T1000 (cell line): ENCODE measurements around the gene XRCC1.
"Not testable (repeated sequence)": the region's sequence is repeated elsewhere in the genome, so short reads cannot be mapped to it uniquely, and the experiment has no call there.

Experiments used
- DNase-seq: peaks from one replicate; lab custom pipeline; 2025; ENCODE audit warnings: mixed read lengths; lab: John Stamatoyannopoulos, UW

Gene XRCC1

GRCh38 chr19:43545981-43546380 lies 29.3 kb downstream of the XRCC1 start:
- DNase-seq = no peak

- no peak for DNase-seq
Measured at GRCh38 chr19:43545276-43545675, 30.1 kb downstream of the XRCC1 start.

- DNase-seq = no peak
Measured at GRCh38 chr19:43544077-43544476, 31.2 kb downstream of the XRCC1 start.

GRCh38 chr19:43541920-43542650 lies 33.2 kb downstream of the XRCC1 start:
- no peak for DNase-seq

GRCh38 chr19:43540381-43540780 lies 34.9 kb downstream of the XRCC1 start:
- DNase-seq = no peak

GRCh38 chr19:43538922-43539321 lies 36.4 kb downstream of the XRCC1 start:
- DNase-seq = no peak

- DNase-seq = no peak
Measured at GRCh38 chr19:43534816-43535761, 40.2 kb downstream of the XRCC1 start.

GRCh38 chr19:43534305-43534815 lies 41.0 kb downstream of the XRCC1 start:
- no peak for DNase-seq

- DNase-seq = peak; percentile 97
Measured at GRCh38 chr19:43533546-43534304, 41.6 kb downstream of the XRCC1 start.

GRCh38 chr19:43532962-43533545 lies 42.3 kb downstream of the XRCC1 start, which contains the start of gene ZNF575:
ZNF575 (plus strand) TSS chr19:43533188; CDS start chr19:43534423, 1,235 bp downstream.
- peak; percentile 78 for DNase-seq

- DNase-seq = peak; percentile 53
Measured at GRCh38 chr19:43532571-43532961, 42.8 kb downstream of the XRCC1 start.

- no peak for DNase-seq
Measured at GRCh38 chr19:43527860-43528622, 47.3 kb downstream of the XRCC1 start.

- DNase-seq = peak; percentile 53
Measured at GRCh38 chr19:43526884-43527859, 48.2 kb downstream of the XRCC1 start, which contains the start of gene ETHE1. ETHE1 (minus strand) TSS chr19:43527201; CDS start chr19:43527177, 24 bp downstream.

- DNase-seq = no peak
Measured at GRCh38 chr19:43525836-43526771, 49.2 kb downstream of the XRCC1 start.

- DNase-seq = no peak
Measured at GRCh38 chr19:43524922-43525835, 50.1 kb downstream of the XRCC1 start.

- not testable (repeated sequence) for DNase-seq
Measured at GRCh38 chr19:43523696-43524095, 51.6 kb downstream of the XRCC1 start.

- no peak for DNase-seq
Measured at GRCh38 chr19:43522929-43523328, 52.4 kb downstream of the XRCC1 start.
